H1 (cell line): ENCODE data around the gene FRS2. TPM values are rescaled to one million over a fixed set of nuclear protein-coding genes. Genes with fewer than 3 reads are reported as not detected.

ENCODE experiments used
- KDM5A ChIP-seq: fragments of 200-600 bp; IDR thresholded peaks from 2 replicates; pipeline ENCODE4 v1.7.1; 2012; ENCODE audit warnings: mild to moderate bottlenecking, low read length, inconsistent platforms, mixed read lengths
- polyA plus RNA-seq, 7 experiments: library from polyadenylated mRNA; depleted of rRNA in 3 of 7; stranded (reverse) in 5 of 7; unstranded in 2 of 7; fragments of >200 nt in 5 of 7; fragments of 200-250 nt in 2 of 7; gene quantifications; 1 replicate in 5 of 7; 2 replicates in 1 of 7; 4 replicates in 1 of 7; pipeline versions ENCODE4 v1.2.1 to v1.2.3, GENCODE V29; 2011 to 2013; ENCODE audit warnings: missing spikeins in 2 of 7, mixed read lengths in 2 of 7
- total RNA-seq: library from RNA; stranded (reverse); fragmentation: NEBNext Ultra II Directional; extraction: Animal tissue kit (Norgen Biotek cat#: 25700); gene quantifications from 2 replicates; pipeline ENCODE4 v1.2.1, GENCODE V29; 2021

The FRS2 gene
- total and polyA plus RNA-seq, 2 of the 8 experiments (the other 6 are each of a cell fraction or from before 2014, with no cell fraction given), result 10.3 to 35.8 TPM

DNA sequence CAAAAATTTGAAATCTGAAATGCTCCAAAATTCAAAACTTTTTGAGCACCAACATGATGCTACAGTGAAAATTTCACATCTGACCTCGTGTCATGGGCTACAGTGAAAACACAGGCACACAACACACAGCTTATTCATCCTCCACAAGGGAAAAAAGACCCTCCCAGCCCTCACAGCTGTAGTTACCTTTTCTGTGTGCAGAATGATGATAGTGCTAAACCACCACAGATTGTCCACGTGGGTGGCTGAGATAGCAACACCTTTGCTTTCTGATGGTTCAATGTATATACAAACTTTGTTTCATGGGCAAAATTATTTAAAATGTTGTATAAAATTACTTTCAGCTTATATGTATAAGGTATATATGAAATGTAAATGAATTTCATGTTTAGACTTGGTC, 46.8 kb downstream of the FRS2 start (continued):
- no peak for TF ChIP-seq KDM5A
